Smooth muscle cell (in vitro differentiated cells): ENCODE results near the gene RRP8. TPM values are rescaled to one million over a fixed set of nuclear protein-coding genes. Genes with fewer than 3 reads are reported as not detected.

Source experiments
- DNase-seq: peaks from one replicate; lab custom pipeline; 2025; ENCODE audit not compliant: unreplicated experiment; lab: John Stamatoyannopoulos, UW
- H2AFZ ChIP-seq: fragments of 200-600 bp; sonication (generic); 2 replicates; pipeline ENCODE4 v1.6.0; 2016; ENCODE audit warnings: antibody characterized with exemption, low read depth, mild to moderate bottlenecking
- H3F3A ChIP-seq: fragments of 200-600 bp; sonication (generic); 2 replicates; pipeline ENCODE4 v1.6.0; 2017; ENCODE audit warnings: antibody characterized with exemption, low read depth
- H3K27ac ChIP-seq: fragments of 200-600 bp; sonication (generic); 2 replicates; pipeline ENCODE4 v1.5.1; 2016; ENCODE audit warnings: low read depth, mild to moderate bottlenecking
- H3K27me3 ChIP-seq: fragments of 200-600 bp; sonication (generic); 2 replicates; pipeline ENCODE4 v1.6.1; 2016; ENCODE audit warnings: low read depth, mild to moderate bottlenecking
- H3K36me3 ChIP-seq: fragments of 200-600 bp; sonication (generic); 2 replicates; pipeline ENCODE4 v1.5.1; 2016; ENCODE audit warnings: low read depth
- H3K4me1 ChIP-seq: fragments of 200-600 bp; sonication (generic); 2 replicates; pipeline ENCODE4 v1.5.1; 2016; ENCODE audit warnings: low read depth
- H3K4me2 ChIP-seq: fragments of 200-600 bp; sonication (generic); 2 replicates; pipeline ENCODE4 v1.6.0; 2016; ENCODE audit warnings: mild to moderate bottlenecking
- H3K4me3 ChIP-seq: fragments of 200-600 bp; sonication (generic); 2 replicates; pipeline ENCODE4 v1.5.1; 2016; ENCODE audit warnings: mild to moderate bottlenecking
- H3K79me2 ChIP-seq: fragments of 200-600 bp; sonication (generic); 2 replicates; pipeline ENCODE4 v1.6.0; 2016; ENCODE audit warnings: low read depth, mild to moderate bottlenecking
- H3K9ac ChIP-seq: fragments of 200-600 bp; sonication (generic); 2 replicates; pipeline ENCODE4 v1.6.0; 2016; ENCODE audit warnings: low read depth
- H3K9me3 ChIP-seq: fragments of 200-600 bp; sonication (generic); replicated peaks from 2 replicates; pipeline ENCODE4 v1.5.1; 2016; ENCODE audit warnings: low read depth
- H4K20me1 ChIP-seq: fragments of 200-600 bp; sonication (generic); 2 replicates; pipeline ENCODE4 v1.6.0; 2016; ENCODE audit warnings: low read depth
- CTCF ChIP-seq: fragments of 200-600 bp; sonication (generic); IDR thresholded peaks from 2 replicates; pipeline ENCODE4 v1.5.1; 2017; ENCODE audit warnings: borderline replicate concordance, mild to moderate bottlenecking, antibody characterized with exemption; ENCODE audit not compliant: insufficient read depth, poor library complexity, severe bottlenecking
- WGBS: methylation state at CpG from one replicate; pipeline ENCODE4 v1.1.7; 2016; ENCODE audit warnings: low lambda C conversion rate; 5-methylcytosine and 5-hydroxymethylcytosine counted together
- polyA plus RNA-seq: library from polyadenylated mRNA; unstranded; fragments of >200 nt; fragmentation: Nextera tagmentation; extraction: Ambion mirVana; gene quantifications from 2 replicates; pipeline ENCODE4 v1.2.1, GENCODE V29; 2016
- total RNA-seq: library from RNA; depleted of rRNA; stranded (reverse); fragments of >200 nt; gene quantifications from 2 replicates; pipeline ENCODE4 v1.2.3, GENCODE V29; 2014

RRP8 gene
- total and polyA plus RNA-seq, 2 experiments from 2014 or later = 10.2 to 24.9 TPM

GRCh38 chr11:6622261-6623171 lies 19.1 kb upstream of the RRP8 start:
- Histone ChIP-seq H4K20me1 (no peaks in the 10 kb centered on the region), H2AFZ (no peak overlapping the region), H3K9me3 (no peaks in the 10 kb centered on the region), H3K27ac (no peak overlapping the region), H3K79me2 (no peaks in the 10 kb centered on the region), H3F3A (peaks cover 5% of the 10 kb centered on the region), H3K4me3 (no peak overlapping the region), H3K4me1 (peaks cover 13% of the 10 kb centered on the region), H3K9ac (no peak overlapping the region), H3K27me3 (no peaks in the 10 kb centered on the region), H3K36me3 (no peaks in the 10 kb centered on the region), H3K4me2 (no peak overlapping the region)
- TF ChIP-seq CTCF = no peak
- no peak for DNase-seq
- WGBS = 92% methylated on average over 24 of the region's 24 CpGs

- Histone ChIP-seq H3K27ac (no peak overlapping the region), H3K9ac (no peak overlapping the region), H3K4me3 (no peak overlapping the region), H3K36me3 (no peaks in the 10 kb centered on the region), H3K4me1 (peaks cover 13% of the 10 kb centered on the region), H3F3A (peaks cover 5% of the 10 kb centered on the region), H3K4me2 (no peak overlapping the region), H3K9me3 (no peaks in the 10 kb centered on the region), H4K20me1 (no peaks in the 10 kb centered on the region), H2AFZ (no peak overlapping the region), H3K27me3 (no peaks in the 10 kb centered on the region), H3K79me2 (no peaks in the 10 kb centered on the region)
- DNase-seq = no peak
- TF ChIP-seq CTCF = no peak
- 92% methylated on average over 16 of the region's 16 CpGs for WGBS
Observed at GRCh38 chr11:6621711-6622211, 18.3 kb upstream of the RRP8 start.

- Histone ChIP-seq H3K4me3 (no peak overlapping the region), H3K36me3 (no peaks in the 10 kb centered on the region), H3K27ac (no peak overlapping the region), H3K27me3 (no peaks in the 10 kb centered on the region), H4K20me1 (no peaks in the 10 kb centered on the region), H2AFZ (no peak overlapping the region), H3K4me2 (no peak overlapping the region), H3K9ac (no peak overlapping the region), H3K9me3 (no peaks in the 10 kb centered on the region), H3K79me2 (no peaks in the 10 kb centered on the region), H3F3A (peaks cover 5% of the 10 kb centered on the region), H3K4me1 (peaks cover 13% of the 10 kb centered on the region)
- no peak for TF ChIP-seq CTCF
- no peak for DNase-seq
- 67% methylated on average over 1 of the region's 1 CpG for WGBS
Observed at GRCh38 chr11:6620636-6621035, 17.2 kb upstream of the RRP8 start.
